Cardiac fibroblast (primary cell): Measurements from ENCODE around the gene RAD23A.

ENCODE experiments used
- DNase-seq, 2 donors: peaks; one replicate each; pipeline versions ENCODE4 v3.0.0 to v3.0.0-alpha.2; 2010; ENCODE audit warnings: low read depth in 2 of 2
- H3K4me3 ChIP-seq, 2 donors: replicated peaks in 1 of 2; 1 replicate in 1 of 2; 2 replicates in 1 of 2; pipeline ENCODE4 v1.5.1; 2011; ENCODE audit warnings: low read depth in 2 of 2, low read length in 2 of 2, mild to moderate bottlenecking in 2 of 2, moderate library complexity in 1 of 2
- TF ChIP-seq, protein P1 (sequence below): IDR thresholded peaks from one replicate; pipeline ENCODE4 v1.5.1; 2011; ENCODE audit warnings: low read depth, mild to moderate bottlenecking, low read length, inconsistent platforms

Gene RAD23A

DNA sequence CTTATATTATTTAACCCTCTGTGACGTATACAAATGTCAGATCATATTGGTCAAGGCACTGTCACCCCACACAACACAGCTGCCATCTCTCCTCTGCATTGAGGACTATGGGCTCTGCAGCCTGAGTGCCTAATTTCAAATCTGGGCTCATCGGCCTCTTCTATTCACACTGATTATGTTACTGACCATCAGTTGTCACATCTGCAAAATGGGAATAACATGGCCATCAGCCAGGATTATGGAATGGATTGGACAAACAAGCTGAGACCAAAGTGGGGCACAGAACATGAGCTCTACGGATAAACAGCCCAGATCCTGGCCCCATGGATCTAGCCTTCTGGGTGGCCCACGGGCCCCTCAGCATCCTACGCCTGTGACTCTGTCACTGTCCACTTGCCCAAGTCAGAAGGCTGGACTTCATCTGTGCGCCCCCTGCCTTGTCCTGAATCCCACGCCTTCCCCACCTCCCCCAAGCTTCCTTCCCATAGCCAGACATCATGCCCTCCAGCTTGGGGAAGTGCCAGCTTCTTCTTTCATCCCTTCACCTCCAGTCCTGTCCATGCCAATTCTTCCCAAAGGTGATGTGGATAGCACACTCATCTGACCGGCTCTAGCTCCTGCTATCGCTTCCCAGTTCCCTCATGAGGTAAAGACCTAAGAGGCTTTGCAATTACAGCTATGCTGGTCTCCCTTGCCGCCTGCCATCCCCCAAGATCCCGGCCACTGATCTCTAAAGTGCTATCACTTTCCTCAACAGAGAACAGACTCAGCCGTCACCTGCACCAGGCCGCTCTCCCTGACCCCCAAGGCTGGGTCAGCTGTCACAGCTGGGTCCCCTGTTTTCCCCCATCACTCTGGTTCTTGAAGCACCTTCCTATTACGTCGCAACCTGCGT lies 13.0 kb upstream of the RAD23A start:
- no peak for DNase-seq

DNA sequence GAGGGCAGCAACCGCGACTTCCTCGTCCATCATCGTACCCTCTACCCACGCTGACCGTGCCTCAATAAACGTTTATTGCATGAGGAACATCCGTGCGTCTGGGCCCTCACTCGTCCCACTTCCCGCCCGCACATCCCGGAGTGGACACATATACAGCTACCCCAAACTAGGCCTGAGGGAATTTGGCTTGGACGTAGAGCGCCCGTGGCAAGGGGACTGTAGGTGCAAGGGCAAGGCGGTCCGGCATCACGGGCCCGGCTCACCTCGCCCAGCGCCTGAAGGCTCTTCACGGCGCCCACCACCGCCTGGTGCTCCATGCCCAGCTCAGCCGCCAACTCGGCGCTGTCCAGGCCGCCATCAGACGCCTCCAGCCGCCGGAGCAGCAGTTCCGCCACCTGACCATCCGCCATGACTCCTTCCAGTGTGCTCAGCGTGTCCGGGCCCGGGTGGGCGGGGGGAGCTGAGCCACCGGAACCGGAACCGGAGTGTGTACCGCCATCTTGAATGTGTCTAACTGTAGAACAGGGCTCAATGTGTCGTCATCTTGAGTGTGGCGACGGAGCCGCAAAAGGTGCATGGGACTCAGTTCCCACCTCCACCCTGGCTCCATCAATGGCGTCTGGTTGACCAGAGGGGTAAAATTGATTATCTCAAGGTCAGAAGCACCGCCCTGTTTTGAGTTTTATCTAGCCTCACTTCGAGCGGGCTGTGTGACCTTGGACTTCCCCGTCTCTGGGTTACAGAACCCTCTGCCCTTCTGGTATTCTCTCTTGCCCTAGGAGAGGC lies 12.2 kb upstream of the RAD23A start, which contains the start of gene FARSA:
FARSA (minus strand) TSS at position 425 of the 786 bp plus-strand sequence; CDS start at position 410, 15 bp downstream.
- peak; percentile 92 for DNase-seq
- TF ChIP-seq, protein P1, sequence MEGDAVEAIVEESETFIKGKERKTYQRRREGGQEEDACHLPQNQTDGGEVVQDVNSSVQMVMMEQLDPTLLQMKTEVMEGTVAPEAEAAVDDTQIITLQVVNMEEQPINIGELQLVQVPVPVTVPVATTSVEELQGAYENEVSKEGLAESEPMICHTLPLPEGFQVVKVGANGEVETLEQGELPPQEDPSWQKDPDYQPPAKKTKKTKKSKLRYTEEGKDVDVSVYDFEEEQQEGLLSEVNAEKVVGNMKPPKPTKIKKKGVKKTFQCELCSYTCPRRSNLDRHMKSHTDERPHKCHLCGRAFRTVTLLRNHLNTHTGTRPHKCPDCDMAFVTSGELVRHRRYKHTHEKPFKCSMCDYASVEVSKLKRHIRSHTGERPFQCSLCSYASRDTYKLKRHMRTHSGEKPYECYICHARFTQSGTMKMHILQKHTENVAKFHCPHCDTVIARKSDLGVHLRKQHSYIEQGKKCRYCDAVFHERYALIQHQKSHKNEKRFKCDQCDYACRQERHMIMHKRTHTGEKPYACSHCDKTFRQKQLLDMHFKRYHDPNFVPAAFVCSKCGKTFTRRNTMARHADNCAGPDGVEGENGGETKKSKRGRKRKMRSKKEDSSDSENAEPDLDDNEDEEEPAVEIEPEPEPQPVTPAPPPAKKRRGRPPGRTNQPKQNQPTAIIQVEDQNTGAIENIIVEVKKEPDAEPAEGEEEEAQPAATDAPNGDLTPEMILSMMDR: no peak
- peak within 1 kb of the TSS; percentile 98 to 99 for H3K4me3 ChIP-seq

More for the DNA sequence above, 13.0 kb upstream of the RAD23A start:
- peak overlapping the region; percentile 98 to 99 for H3K4me3 ChIP-seq
- TF ChIP-seq, protein P1: no peak

GRCh38 chr19:12935071-12935470 lies 10.6 kb upstream of the RAD23A start:
- TF ChIP-seq, protein P1: no peak
- DNase-seq: no peak
- H3K4me3 ChIP-seq: no peak overlapping the region

- DNase-seq: no peak
- TF ChIP-seq, protein P1: no peak
- H3K4me3 ChIP-seq: no peak overlapping the region
These were observed 9.1 kb upstream of the RAD23A start for GRCh38 chr19:12936582-12936981.

DNA sequence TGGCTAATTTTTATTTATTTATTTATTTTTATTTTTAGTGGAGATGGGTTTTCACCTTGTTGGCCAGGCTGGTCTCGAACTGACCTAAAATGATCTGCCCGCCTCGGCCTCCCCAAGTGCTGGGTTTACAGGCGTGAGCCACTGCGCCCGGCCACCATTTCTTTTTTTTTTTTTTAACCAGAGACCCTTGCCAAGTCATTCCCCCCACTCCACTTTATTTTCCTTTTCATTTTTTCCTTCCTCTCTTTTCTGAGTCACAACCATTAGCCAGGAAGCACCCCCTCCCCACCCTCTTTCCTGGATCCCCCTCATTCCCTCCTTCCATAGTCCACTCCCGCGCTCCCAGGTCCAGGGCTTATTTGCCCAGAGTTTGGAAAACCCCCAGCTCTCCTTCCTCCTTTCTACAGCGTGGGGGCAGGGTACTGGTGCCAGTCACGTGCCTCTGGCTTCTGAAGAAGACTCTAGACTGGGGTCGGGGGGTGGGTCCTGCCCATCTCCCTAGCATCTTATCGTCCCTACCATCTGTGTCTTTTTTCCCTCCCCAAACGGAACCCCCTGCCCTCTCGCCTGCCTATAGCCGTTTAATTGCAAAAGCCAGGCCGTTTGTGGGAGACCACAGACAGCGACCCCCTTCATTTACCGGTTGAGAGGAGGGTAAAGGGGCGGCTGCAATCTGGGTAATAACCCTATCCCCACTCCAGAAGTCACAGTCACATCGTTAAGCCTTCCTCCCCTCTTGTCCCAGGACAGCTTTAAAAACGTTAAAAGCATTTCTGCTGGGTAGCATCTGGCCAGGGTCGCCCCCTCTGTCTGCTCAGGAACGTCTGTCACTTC lies 8.4 kb upstream of the RAD23A start:
- TF ChIP-seq, protein P1: no peak
- no peak for DNase-seq
- H3K4me3 ChIP-seq: peak overlapping the region; percentile 54 to 60

DNA sequence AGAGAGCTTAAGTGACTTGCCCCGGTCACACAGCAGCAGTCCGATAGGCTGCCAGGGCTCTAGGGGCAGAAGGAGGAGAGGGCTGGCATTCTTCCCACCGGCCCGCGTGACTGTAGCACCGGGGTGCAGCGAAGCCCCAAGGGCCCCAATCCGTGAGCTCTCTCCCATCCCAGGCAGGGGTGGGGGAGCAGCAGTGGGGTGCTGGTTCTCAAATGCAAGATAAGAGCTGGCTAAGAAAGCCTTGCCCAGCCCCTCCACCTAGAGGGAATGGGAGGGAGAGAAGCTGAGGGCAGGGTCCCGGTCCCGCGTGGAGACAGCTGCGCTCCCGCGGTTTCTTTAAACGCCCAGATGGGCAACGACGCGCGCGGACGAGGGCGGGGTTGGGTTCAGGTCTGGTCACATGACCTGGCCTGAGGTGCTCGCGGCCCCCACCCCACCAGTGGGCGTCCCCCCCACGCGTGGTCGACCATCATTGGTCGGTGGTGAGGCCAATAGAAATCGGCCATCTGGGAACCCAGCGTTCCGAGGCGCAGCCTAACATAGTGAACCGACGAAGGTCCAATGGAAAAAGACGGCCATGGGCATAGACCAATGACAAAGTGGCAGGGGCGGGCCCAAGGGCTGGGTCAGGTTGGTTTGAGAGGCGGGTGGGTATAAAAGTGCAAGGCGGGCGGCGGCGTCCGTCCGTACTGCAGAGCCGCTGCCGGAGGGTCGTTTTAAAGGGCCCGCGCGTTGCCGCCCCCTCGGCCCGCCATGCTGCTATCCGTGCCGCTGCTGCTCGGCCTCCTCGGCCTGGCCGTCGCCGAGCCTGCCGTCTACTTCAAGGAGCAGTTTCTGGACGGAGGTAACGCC lies 7.5 kb upstream of the RAD23A start, which contains the start of gene CALR:
CALR (plus strand) TSS at position 683 of the 852 bp plus-strand sequence; CDS start at position 754, 71 bp downstream.
- H3K4me3 ChIP-seq: peak within 1 kb of the TSS; percentile 100
- TF ChIP-seq, protein P1: no peak
- peak; percentile 100 for DNase-seq
